H9 (cell line): Measurements from ENCODE around the gene GCSH. TPM values are rescaled to one million over a fixed set of nuclear protein-coding genes. Genes with fewer than 3 reads are reported as not detected.

ENCODE experiments used
- DNase-seq: peaks from one replicate; pipeline ENCODE4 v3.0.0-alpha.2; 2017
- H2AFZ ChIP-seq: one replicate; pipeline ENCODE4 v1.6.1; 2013; ENCODE audit warnings: mild to moderate bottlenecking, low read length, control low read depth, moderate library complexity
- H2AK5ac ChIP-seq: 2 replicates; pipeline ENCODE4 v1.6.1; 2013; ENCODE audit warnings: low read length, control low read depth, mixed read lengths; ENCODE audit not compliant: insufficient read length
- H2BK120ac ChIP-seq: one replicate; pipeline ENCODE4 v1.6.1; 2013; ENCODE audit warnings: low read depth, mild to moderate bottlenecking, low read length, control low read depth, inconsistent platforms; ENCODE audit not compliant: poor library complexity, severe bottlenecking
- H2BK12ac ChIP-seq: 2 replicates; pipeline ENCODE4 v1.6.1; 2013; ENCODE audit warnings: low read length, control low read depth, mixed read lengths, low read depth; ENCODE audit not compliant: insufficient read length
- H2BK15ac ChIP-seq: 2 replicates; pipeline ENCODE4 v1.6.1; 2013; ENCODE audit warnings: low read depth, low read length, control low read depth
- H2BK20ac ChIP-seq: one replicate; pipeline ENCODE4 v1.6.1; 2013; ENCODE audit warnings: low read depth, mild to moderate bottlenecking, low read length, control low read depth, inconsistent platforms; ENCODE audit not compliant: poor library complexity, severe bottlenecking
- H2BK5ac ChIP-seq: 2 replicates; pipeline ENCODE4 v1.6.1; 2013; ENCODE audit warnings: low read length, control low read depth, mixed read lengths; ENCODE audit not compliant: insufficient read length
- H3K14ac ChIP-seq: 2 replicates; pipeline ENCODE4 v1.6.1; 2013; ENCODE audit warnings: low read length, control low read depth; ENCODE audit not compliant: insufficient read depth
- H3K18ac ChIP-seq: 2 replicates; pipeline ENCODE4 v1.6.1; 2013; ENCODE audit warnings: low read depth, mild to moderate bottlenecking, mixed read lengths, low read length, control low read depth; ENCODE audit not compliant: insufficient read length
- H3K23ac ChIP-seq: 2 replicates; pipeline ENCODE4 v1.6.1; 2013; ENCODE audit warnings: low read length, control low read depth, mixed read lengths, low read depth; ENCODE audit not compliant: insufficient read length
- H3K23me2 ChIP-seq: 2 replicates; pipeline ENCODE4 v1.6.1; 2013; ENCODE audit warnings: low read depth, mild to moderate bottlenecking, mixed read lengths, low read length, control low read depth; ENCODE audit not compliant: insufficient read length, poor library complexity, severe bottlenecking
- H3K27ac ChIP-seq: 2 replicates; pipeline ENCODE4 v1.5.1; 2013; ENCODE audit warnings: low read length, control low read depth, mixed read lengths, low read depth; ENCODE audit not compliant: insufficient read length
- H3K27me3 ChIP-seq: 2 replicates; pipeline ENCODE4 v1.6.1; 2013; ENCODE audit warnings: low read length, control low read depth, inconsistent platforms; ENCODE audit not compliant: insufficient read depth
- H3K4ac ChIP-seq: 2 replicates; pipeline ENCODE4 v1.6.1; 2013; ENCODE audit warnings: low read depth, mild to moderate bottlenecking, control low read depth, inconsistent platforms, low read length, moderate library complexity
- H3K4me1 ChIP-seq: 2 replicates; pipeline ENCODE4 v1.6.1; 2013; ENCODE audit warnings: low read length, control low read depth, inconsistent platforms; ENCODE audit not compliant: insufficient read depth
- H3K4me2 ChIP-seq: 2 replicates; pipeline ENCODE4 v1.6.1; 2013; ENCODE audit warnings: low read length, control low read depth, mixed read lengths; ENCODE audit not compliant: insufficient read length, insufficient read depth
- H3K56ac ChIP-seq: 2 replicates; pipeline ENCODE4 v1.6.1; 2013; ENCODE audit warnings: low read depth, mild to moderate bottlenecking, mixed read lengths, low read length, control low read depth; ENCODE audit not compliant: insufficient read length
- H3K79me1 ChIP-seq: 2 replicates; pipeline ENCODE4 v1.6.1; 2013; ENCODE audit warnings: low read depth, mild to moderate bottlenecking, moderate library complexity, low read length, control low read depth, inconsistent platforms; ENCODE audit not compliant: insufficient read depth, poor library complexity, severe bottlenecking
- H3K79me2 ChIP-seq: 2 replicates; pipeline ENCODE4 v1.6.1; 2013; ENCODE audit warnings: low read length, control low read depth, inconsistent platforms; ENCODE audit not compliant: insufficient read depth
- H3K9ac ChIP-seq: 2 replicates; pipeline ENCODE4 v1.6.1; 2013; ENCODE audit warnings: low read length, control low read depth, mixed read lengths; ENCODE audit not compliant: insufficient read length; ENCODE audit errors: extremely low read depth
- H3K9me3 ChIP-seq: one replicate; pipeline ENCODE4 v1.6.1; 2013; ENCODE audit warnings: low read depth, low read length, inconsistent platforms; ENCODE audit not compliant: control insufficient read depth
- H3T11ph ChIP-seq: one replicate; pipeline ENCODE4 v1.6.1; 2013; ENCODE audit warnings: mild to moderate bottlenecking, low read length, control low read depth, inconsistent platforms
- H4K20me1 ChIP-seq: one replicate; pipeline ENCODE4 v1.6.1; 2013; ENCODE audit not compliant: control insufficient read depth, insufficient read length, insufficient read depth
- H4K5ac ChIP-seq: 2 replicates; pipeline ENCODE4 v1.6.1; 2013; ENCODE audit warnings: low read depth, mild to moderate bottlenecking, mixed read lengths, low read length, control low read depth; ENCODE audit not compliant: insufficient read length
- H4K8ac ChIP-seq: replicated peaks from 2 replicates; pipeline ENCODE4 v1.6.1; 2013; ENCODE audit warnings: low read length, control low read depth, mixed read lengths, low read depth; ENCODE audit not compliant: insufficient read length
- H4K91ac ChIP-seq: 2 replicates; pipeline ENCODE4 v1.6.1; 2013; ENCODE audit warnings: low read depth, mild to moderate bottlenecking, moderate library complexity, mixed read lengths, low read length, control low read depth; ENCODE audit not compliant: insufficient read length
- H3K27ac Mint-ChIP-seq, 3 experiments: 2 replicates in 2 of 3; 3 replicates in 1 of 3; pipeline ENCODE4 v1.8.0; 2020 to 2021; ENCODE audit warnings: mixed read lengths in 3 of 3, mild to moderate bottlenecking in 1 of 3, moderate library complexity in 1 of 3
- H3K27me3 Mint-ChIP-seq: 2 replicates; pipeline ENCODE4 v1.8.0; 2021; ENCODE audit warnings: low read depth, mild to moderate bottlenecking, moderate library complexity, mixed read lengths
- H3K36me3 Mint-ChIP-seq, 3 experiments: 2 replicates in 2 of 3; 3 replicates in 1 of 3; pipeline ENCODE4 v1.8.0; 2020 to 2021; ENCODE audit warnings: low read depth in 3 of 3, mixed read lengths in 3 of 3; ENCODE audit not compliant: insufficient read depth in 1 of 3
- H3K4me1 Mint-ChIP-seq, 2 experiments: 2 replicates each; pipeline ENCODE4 v1.8.0; 2020; ENCODE audit warnings: mixed read lengths in 2 of 2
- H3K4me3 Mint-ChIP-seq, 2 experiments: 2 replicates in 1 of 2; 3 replicates in 1 of 2; pipeline ENCODE4 v1.8.0; 2020 to 2021; ENCODE audit warnings: mild to moderate bottlenecking in 2 of 2, mixed read lengths in 2 of 2, moderate library complexity in 1 of 2
- H3K9me3 Mint-ChIP-seq, 2 experiments: 2 replicates in 1 of 2; 3 replicates in 1 of 2; pipeline ENCODE4 v1.8.0; 2020; ENCODE audit warnings: mild to moderate bottlenecking in 2 of 2, mixed read lengths in 2 of 2, moderate library complexity in 1 of 2
- CTCF ChIP-seq: fragments of 200-600 bp; sonication (generic); conservative IDR thresholded peaks from 3 replicates; pipeline ENCODE4 v1.8.0; 2021; ENCODE audit warnings: antibody characterized with exemption, mild to moderate bottlenecking
- WGBS: extraction: QIAGEN DNeasy Blood & Tissue Kit; methylation state at CpG from one replicate; pipeline ENCODE4 v1.1.7; 2013; ENCODE audit warnings: missing lambda C conversion rate, low lambda C conversion rate, mixed read lengths; ENCODE audit not compliant: insufficient read length; ENCODE audit errors: extremely low coverage; 5-methylcytosine and 5-hydroxymethylcytosine counted together
- total RNA-seq: library from RNA; stranded (reverse); gene quantifications from 2 replicates; pipeline ENCODE4 v1.2.1, GENCODE V29; 2021

The GCSH gene
- total RNA-seq, 1 experiment from 2014 or later = 87.4 TPM

DNA sequence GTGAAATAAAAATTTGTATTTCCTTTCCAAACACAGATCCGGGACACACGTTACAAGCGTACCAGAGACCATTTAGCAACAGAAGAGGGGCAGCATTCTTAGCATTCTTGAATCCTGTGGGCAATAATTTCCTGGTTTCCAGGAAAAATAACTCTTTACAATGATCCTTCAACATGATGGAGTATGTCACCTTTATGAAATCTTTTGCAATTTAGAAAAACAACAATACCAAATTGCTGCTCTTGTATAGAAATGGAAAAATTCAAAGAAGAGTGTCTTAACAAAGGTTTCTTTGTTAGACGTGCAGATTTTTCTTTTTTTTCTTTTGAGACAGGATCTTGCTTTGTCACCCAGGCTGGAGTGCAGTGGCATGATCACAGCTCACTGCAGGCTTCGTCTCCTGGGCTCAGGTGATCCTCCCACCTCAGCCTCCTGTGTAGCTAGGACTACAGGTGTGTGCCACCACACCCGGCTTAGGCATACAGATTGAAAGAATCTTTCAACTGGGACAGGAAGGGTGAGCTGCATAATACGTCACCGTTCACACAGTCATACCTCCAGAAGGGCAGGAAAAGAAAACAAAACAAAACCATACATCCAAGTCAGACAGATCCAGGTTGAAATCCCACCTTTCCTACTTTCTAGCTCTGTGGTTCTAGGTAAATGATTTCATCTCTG lies 10.8 kb upstream of the GCSH start:
- Histone ChIP-seq H3T11ph (no peak overlapping the region), H3K18ac (no peak overlapping the region), H3K4me2 (no peak overlapping the region), H3K27ac (no peak overlapping the region), H3K9ac (no peak overlapping the region), H2BK120ac (no peak overlapping the region), H3K23ac (no peak overlapping the region), H4K5ac (no peak overlapping the region), H2AFZ (no peak overlapping the region), H2BK20ac (no peak overlapping the region), H2BK15ac (no peak overlapping the region), H3K4ac (no peak overlapping the region), H2AK5ac (no peak overlapping the region), H3K23me2 (no peaks in the 10 kb centered on the region), H4K20me1 (no peaks in the 10 kb centered on the region), H3K27me3 (no peaks in the 10 kb centered on the region), H3K79me2 (no peaks in the 10 kb centered on the region), H4K8ac (no peak overlapping the region), H3K56ac (no peak overlapping the region), H2BK5ac (no peak overlapping the region), H3K9me3 (no peaks in the 10 kb centered on the region), H3K14ac (no peak overlapping the region), H3K4me1 (no peaks in the 10 kb centered on the region), H3K79me1 (no peaks in the 10 kb centered on the region), H2BK12ac (no peak overlapping the region), H4K91ac (no peak overlapping the region)
- DNase-seq = no peak
- no peaks in the 10 kb centered on the region for H3K36me3 Mint-ChIP-seq
- no peaks in the 10 kb centered on the region; the same call in 1 of the 2 replicates for H3K27me3 Mint-ChIP-seq
- no peak overlapping the region for H3K4me3 Mint-ChIP-seq
- no peaks in the 10 kb centered on the region for H3K4me1 Mint-ChIP-seq
- no peak for TF ChIP-seq CTCF
- no CpG with 5 or more reads among the region's 8 CpGs for WGBS
- no peak overlapping the region for H3K27ac Mint-ChIP-seq
- H3K9me3 Mint-ChIP-seq = no peaks in the 10 kb centered on the region
